Lower leg skin (tissue), 4 donors: ENCODE measurements around the gene CCBE1. TPM values are rescaled to one million over a fixed set of nuclear protein-coding genes. Genes with fewer than 3 reads are reported as not detected.

Experiments used
- DNase-seq, 2 donors: peaks; one replicate each; pipeline ENCODE4 v3.0.0-alpha.2; 2019; ENCODE audit warnings: low spot score in 2 of 2
- H3K4me3 ChIP-seq: fragments of 200-600 bp; sonication (generic); 2 replicates; pipeline ENCODE4 v1.5.1; 2017; ENCODE audit warnings: mild to moderate bottlenecking, low read depth; ENCODE audit not compliant: poor library complexity, severe bottlenecking
- POLR2A ChIP-seq, 2 donors: fragments of 450-650 bp; IDR thresholded peaks; one replicate each; pipeline ENCODE4 v1.6.1; 2016 to 2017; ENCODE audit warnings: antibody characterized with exemption in 2 of 2, mild to moderate bottlenecking in 1 of 2, moderate library complexity in 1 of 2
- WGBS, 2 donors: methylation state at CpG; one replicate each; pipeline ENCODE4 v1.1.5; 2018; 5-methylcytosine and 5-hydroxymethylcytosine counted together
- intact Hi-C: fragments of 100-400 bp; cut with DNase I; formaldehyde crosslinking; loops from one replicate; pipeline ENCODE4 v1.15.0; 2023; ENCODE audit warnings: low total_unique reads
- total RNA-seq, 4 donors: library from RNA; depleted of rRNA; stranded (reverse); fragments of >200 nt; gene quantifications; one replicate each; pipeline ENCODE4 v1.1.0, GENCODE V29; 2016
- TF ChIP-seq, protein P1 (sequence below), 3 donors: fragments of 450-650 bp; IDR thresholded peaks; one replicate each; pipeline ENCODE4 v1.5.1; 2016; ENCODE audit warnings: antibody characterized with exemption in 3 of 3, mild to moderate bottlenecking in 3 of 3, moderate library complexity in 2 of 3

The CCBE1 gene
- total RNA-seq, 4 donors from 2014 or later, result 3.0 to 15.5 (median 3.2) TPM

DNA sequence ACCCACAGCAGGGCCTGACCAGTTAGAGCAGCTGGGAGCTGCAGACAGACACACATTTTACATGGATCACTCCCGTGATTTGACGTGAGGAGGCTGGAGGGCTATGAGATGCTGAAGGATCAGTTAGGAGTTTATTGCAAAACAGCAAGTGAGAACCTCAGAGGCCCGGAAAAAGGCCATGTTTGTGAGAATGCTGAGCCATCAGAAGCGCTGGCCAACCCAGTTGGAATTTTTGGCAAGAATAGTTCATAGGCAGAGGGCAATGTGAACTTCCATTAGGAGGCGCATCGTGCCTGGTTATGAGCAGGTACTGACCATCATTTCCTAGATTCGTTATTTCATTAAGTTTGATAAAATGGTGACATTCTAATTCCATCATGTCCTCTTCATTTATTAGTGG, 314.8 kb downstream of the CCBE1 start:
- intact Hi-C loops, result no loop called here

DNA sequence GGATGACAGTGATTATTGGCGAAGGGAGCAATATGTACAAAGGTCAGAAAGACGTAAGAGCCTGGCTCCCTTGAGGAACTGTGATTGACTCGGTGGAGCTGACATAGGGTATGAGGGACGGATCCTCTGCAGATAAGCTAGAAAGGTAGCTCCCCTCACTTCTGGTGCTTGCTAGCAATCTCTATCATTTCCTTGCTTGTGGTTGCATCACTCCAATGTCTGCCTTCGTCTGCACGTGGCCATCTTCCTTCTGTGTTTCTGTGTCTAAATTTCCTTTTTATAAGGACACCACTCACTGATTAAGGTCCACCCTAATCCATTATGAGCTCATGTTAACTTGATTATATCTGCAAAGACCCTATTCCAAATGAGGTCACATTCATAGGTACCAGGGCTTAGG, 315.3 kb downstream of the CCBE1 start:
- intact Hi-C loops, result no loop called here
- DNase-seq, result no peak
- no peak overlapping the region for H3K4me3 ChIP-seq
- WGBS, 2 donors, result 87 to 88% methylated on average over 6 of the region's 6 CpGs
- no peak for TF ChIP-seq POLR2A (IDR thresholded peaks at IDR 0.05)
- TF ChIP-seq, protein P1, sequence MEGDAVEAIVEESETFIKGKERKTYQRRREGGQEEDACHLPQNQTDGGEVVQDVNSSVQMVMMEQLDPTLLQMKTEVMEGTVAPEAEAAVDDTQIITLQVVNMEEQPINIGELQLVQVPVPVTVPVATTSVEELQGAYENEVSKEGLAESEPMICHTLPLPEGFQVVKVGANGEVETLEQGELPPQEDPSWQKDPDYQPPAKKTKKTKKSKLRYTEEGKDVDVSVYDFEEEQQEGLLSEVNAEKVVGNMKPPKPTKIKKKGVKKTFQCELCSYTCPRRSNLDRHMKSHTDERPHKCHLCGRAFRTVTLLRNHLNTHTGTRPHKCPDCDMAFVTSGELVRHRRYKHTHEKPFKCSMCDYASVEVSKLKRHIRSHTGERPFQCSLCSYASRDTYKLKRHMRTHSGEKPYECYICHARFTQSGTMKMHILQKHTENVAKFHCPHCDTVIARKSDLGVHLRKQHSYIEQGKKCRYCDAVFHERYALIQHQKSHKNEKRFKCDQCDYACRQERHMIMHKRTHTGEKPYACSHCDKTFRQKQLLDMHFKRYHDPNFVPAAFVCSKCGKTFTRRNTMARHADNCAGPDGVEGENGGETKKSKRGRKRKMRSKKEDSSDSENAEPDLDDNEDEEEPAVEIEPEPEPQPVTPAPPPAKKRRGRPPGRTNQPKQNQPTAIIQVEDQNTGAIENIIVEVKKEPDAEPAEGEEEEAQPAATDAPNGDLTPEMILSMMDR (IDR thresholded peaks at IDR 0.05), result no peak

More for the DNA sequence above, 314.8 kb downstream of the CCBE1 start:
- WGBS, 2 donors, result 86 to 87% methylated on average over 7 of the region's 7 CpGs
- DNase-seq, result no peak
- TF ChIP-seq, protein P1 (IDR thresholded peaks at IDR 0.05), result no peak
- no peak for TF ChIP-seq POLR2A (IDR thresholded peaks at IDR 0.05)
- no peak overlapping the region for H3K4me3 ChIP-seq

Other genes with a start within 250 kb of the CCBE1 start
- gene PMAIP1, start 202.6 kb upstream of the CCBE1 start, total RNA-seq, result 10 to 100 TPM; 11.8 to 34.3 (median 20.8) TPM